ENCODE data around the gene CNTROB.

DNA sequence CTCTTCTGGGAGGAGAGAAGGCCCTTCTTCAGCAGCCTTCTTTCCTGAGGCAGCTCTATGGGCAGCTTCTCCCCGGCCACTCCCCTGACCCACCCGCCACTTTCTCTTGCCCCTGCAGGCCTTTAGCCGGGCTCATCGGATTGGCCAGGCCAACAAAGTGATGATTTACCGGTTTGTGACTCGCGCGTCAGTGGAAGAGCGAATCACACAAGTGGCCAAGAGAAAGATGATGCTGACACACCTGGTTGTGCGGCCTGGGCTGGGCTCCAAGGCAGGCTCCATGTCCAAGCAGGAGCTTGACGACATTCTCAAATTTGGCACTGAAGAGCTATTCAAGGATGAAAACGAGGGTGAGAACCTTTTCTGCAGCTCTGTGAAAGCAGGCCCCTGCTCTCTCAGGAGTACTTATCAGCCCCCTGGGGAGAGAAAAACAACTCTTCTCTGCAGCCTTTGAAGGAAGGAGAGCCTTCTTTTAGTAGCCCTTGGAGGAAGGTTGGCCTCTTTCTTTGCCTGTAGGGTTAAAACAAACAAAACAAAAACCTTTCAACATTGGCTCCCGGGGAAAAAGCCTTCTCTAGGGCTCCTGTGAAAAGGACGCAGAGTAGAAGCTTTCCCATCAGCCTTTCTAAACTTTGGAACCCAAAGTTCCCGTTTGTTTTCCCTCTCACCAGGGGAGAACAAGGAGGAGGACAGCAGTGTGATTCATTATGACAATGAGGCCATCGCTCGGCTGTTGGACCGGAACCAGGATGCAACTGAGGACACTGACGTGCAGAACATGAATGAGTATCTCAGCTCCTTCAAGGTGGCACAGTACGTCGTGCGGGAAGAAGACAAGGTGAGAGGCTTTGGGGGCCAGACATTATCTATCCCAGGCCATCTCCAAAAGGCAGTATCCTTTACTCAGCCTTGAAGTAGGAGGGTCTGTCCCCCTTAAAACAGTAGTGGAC, 28.6 kb upstream of the CNTROB start:
- TF ChIP-seq, protein P1, sequence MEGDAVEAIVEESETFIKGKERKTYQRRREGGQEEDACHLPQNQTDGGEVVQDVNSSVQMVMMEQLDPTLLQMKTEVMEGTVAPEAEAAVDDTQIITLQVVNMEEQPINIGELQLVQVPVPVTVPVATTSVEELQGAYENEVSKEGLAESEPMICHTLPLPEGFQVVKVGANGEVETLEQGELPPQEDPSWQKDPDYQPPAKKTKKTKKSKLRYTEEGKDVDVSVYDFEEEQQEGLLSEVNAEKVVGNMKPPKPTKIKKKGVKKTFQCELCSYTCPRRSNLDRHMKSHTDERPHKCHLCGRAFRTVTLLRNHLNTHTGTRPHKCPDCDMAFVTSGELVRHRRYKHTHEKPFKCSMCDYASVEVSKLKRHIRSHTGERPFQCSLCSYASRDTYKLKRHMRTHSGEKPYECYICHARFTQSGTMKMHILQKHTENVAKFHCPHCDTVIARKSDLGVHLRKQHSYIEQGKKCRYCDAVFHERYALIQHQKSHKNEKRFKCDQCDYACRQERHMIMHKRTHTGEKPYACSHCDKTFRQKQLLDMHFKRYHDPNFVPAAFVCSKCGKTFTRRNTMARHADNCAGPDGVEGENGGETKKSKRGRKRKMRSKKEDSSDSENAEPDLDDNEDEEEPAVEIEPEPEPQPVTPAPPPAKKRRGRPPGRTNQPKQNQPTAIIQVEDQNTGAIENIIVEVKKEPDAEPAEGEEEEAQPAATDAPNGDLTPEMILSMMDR (IDR thresholded peaks at IDR 0.05): no peak
- no peak for TF ChIP-seq POLR2A (IDR thresholded peaks at IDR 0.05)
